NCI-H1092 (cell line): ENCODE data around the gene NCAM1.
A peak's percentile ranks its signal among the peaks of the same experiment; 100 is the strongest.

ENCODE experiments used
- DNase-seq: peaks from one replicate; lab custom pipeline; 2025; lab: John Stamatoyannopoulos, UW

NCAM1 gene

GRCh38 chr11:113168354-113169342 lies 207.4 kb downstream of the NCAM1 start:
- DNase-seq = no peak

GRCh38 chr11:113172382-113172951 lies 211.2 kb downstream of the NCAM1 start:
- DNase-seq = no peak

- no peak for DNase-seq
Measured at GRCh38 chr11:113173126-113173525, 211.9 kb downstream of the NCAM1 start.

GRCh38 chr11:113174882-113175281 lies 213.7 kb downstream of the NCAM1 start:
- DNase-seq = no peak

- DNase-seq = no peak
Measured at GRCh38 chr11:113176599-113177360, 215.6 kb downstream of the NCAM1 start.

GRCh38 chr11:113177671-113178070 lies 216.5 kb downstream of the NCAM1 start:
- DNase-seq = no peak

- no peak for DNase-seq
Measured at GRCh38 chr11:113178381-113179070, 217.3 kb downstream of the NCAM1 start.

- no peak for DNase-seq
Measured at GRCh38 chr11:113179181-113179704, 218.0 kb downstream of the NCAM1 start.

- DNase-seq = no peak
Measured at GRCh38 chr11:113181094-113181493, 219.9 kb downstream of the NCAM1 start.

GRCh38 chr11:113182288-113182687 lies 221.1 kb downstream of the NCAM1 start:
- DNase-seq = no peak

GRCh38 chr11:113184498-113184897 lies 223.3 kb downstream of the NCAM1 start:
- no peak for DNase-seq

GRCh38 chr11:113188371-113188834 lies 227.2 kb downstream of the NCAM1 start:
- no peak for DNase-seq

GRCh38 chr11:113189909-113190667 lies 228.9 kb downstream of the NCAM1 start:
- DNase-seq = no peak

GRCh38 chr11:113192121-113192925 lies 231.1 kb downstream of the NCAM1 start:
- no peak for DNase-seq

GRCh38 chr11:113193016-113193415 lies 231.8 kb downstream of the NCAM1 start:
- no peak for DNase-seq

GRCh38 chr11:113193946-113194345 lies 232.7 kb downstream of the NCAM1 start:
- peak; percentile 17 for DNase-seq

- DNase-seq = no peak
Measured at GRCh38 chr11:113195728-113196127, 234.5 kb downstream of the NCAM1 start.

- DNase-seq = no peak
Measured at GRCh38 chr11:113197446-113197845, 236.2 kb downstream of the NCAM1 start.

GRCh38 chr11:113198972-113199661 lies 237.9 kb downstream of the NCAM1 start:
- no peak for DNase-seq
